Cortex of kidney (tissue), 1 donor: ENCODE measurements around the gene GZMA.

Experiments used
- DNase-seq: peaks from one replicate; lab custom pipeline; 2025; lab: John Stamatoyannopoulos, UW

GZMA gene

GRCh38 chr5:55110217-55110616 is 7.8 kb downstream of the GZMA start:
- no peak for DNase-seq

DNA sequence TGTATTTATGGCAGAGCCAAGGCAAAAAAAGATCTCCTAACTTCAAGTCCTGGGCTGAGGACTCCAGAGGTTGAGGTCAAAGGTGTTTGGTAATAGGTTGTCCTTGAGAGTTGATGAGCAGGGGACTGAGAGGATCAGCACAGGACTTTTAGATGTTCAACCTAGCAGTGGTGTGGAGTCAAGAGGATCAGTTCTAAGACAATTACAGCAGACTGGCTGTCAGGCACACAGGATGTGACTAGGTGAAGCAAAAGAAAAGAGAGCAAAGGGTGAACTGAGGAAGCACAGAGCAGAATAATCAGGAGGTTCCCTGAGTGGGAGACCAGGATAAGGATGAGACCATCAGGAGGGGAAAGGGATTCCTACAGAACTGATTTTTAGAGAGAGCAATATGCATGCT is 10.9 kb downstream of the GZMA start:
- no peak for DNase-seq

DNA sequence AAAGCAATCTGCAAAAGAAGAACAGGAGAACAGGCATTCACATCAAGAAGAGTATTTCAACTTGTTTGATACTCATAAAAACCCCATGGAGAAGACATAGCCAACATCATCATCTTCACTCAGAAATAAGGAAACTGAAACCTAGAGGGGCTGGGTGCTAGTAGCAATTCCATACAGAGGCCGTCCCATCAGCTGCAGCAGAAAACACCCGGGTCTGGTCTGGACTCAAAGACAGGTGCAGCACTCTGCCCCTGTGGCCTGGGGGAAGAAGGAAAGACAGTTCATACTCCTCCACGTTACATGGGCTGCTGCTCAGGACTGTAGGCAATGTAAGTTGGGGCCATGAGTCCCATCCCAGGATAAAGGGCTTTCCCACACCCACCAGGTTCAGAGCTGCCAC is 11.6 kb downstream of the GZMA start:
- DNase-seq = no peak

DNA sequence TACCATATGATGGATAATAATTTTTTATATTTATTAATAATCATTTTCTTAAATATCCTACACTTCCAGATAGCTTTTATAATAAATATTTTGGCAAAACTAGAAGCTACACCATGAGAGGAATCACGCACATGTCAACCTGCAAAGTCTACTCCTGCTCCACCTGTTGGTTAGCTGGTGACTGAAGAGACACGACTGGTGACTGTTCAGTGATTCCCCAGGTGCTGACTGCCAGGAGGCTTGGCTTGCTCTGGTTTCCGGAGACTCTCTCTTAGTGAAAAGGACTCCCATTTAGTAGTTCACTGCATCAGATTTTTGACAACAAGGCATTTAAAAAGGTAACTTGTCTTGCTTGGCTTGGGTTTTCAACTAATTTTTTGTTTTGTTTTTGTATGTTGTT is 20.9 kb downstream of the GZMA start:
- DNase-seq = no peak

- no peak for DNase-seq
Observed at GRCh38 chr5:55134053-55134722, 31.7 kb downstream of the GZMA start.

- no peak for DNase-seq
Observed at GRCh38 chr5:55136521-55136920, 34.1 kb downstream of the GZMA start.

- DNase-seq = no peak
Observed at GRCh38 chr5:55140908-55141665, 38.6 kb downstream of the GZMA start.

- DNase-seq = no peak
Observed at GRCh38 chr5:55141945-55142690, 39.7 kb downstream of the GZMA start.

GRCh38 chr5:55143624-55144023 is 41.2 kb downstream of the GZMA start:
- DNase-seq = no peak

- DNase-seq = no peak
Observed at GRCh38 chr5:55146080-55146479, 43.6 kb downstream of the GZMA start.

DNA sequence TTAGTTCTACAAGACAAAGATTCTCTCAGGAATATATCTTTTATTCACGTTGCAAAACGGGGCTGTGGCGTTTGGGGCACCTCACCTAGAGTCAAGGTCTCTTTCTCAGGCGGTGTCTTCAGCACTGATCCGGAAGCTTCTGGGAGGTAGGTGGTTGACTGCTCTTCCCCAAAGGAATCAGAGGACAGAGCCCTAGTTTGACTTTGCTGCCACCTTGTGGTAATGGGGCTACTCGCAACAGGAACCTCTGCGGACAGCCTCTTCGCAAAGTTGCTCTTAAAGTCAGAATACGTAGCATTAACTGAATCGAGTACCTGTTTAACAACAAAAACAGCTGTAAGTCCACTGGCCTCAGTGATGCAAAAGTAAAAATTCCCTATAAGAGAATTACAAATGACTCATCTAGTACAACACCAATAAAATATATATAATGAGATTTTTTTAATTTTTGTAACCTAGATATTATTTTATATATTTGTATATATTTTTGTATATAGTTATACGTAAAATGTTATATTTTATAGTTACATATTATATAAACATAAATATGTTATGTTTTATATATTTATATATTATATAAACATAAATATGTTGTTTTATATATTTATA is 44.2 kb downstream of the GZMA start:
- no peak for DNase-seq

DNA sequence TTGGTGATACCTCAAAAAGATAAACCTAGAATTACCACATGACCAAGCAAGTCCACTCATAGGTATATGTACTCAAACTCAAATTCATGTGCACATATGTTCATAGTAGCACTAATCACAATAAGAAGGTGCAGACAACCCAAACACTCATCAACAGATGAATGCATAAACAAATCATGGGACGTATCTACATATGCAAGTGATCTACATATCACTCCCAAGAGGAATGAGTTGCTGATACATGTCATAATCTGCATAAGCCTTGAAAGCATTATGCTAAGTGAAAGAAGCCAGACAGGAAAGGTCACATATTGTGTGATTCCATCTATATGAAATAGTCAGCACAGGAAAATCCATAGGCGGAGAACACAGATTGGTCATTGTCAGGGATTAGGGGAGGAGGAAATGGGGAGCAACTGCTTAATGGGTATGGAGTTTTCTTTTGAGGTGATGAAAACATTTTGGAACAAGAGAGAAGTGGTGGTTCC is 46.9 kb downstream of the GZMA start:
- DNase-seq = no peak

- DNase-seq = no peak
Observed at GRCh38 chr5:55151923-55152842, 49.7 kb downstream of the GZMA start.

- no peak for DNase-seq
Observed at GRCh38 chr5:55154873-55155272, 52.4 kb downstream of the GZMA start.
